NK-92 (cell line): ENCODE data around the gene C2orf49.
"Not testable (repeated sequence)": the region's sequence is repeated elsewhere in the genome, so short reads cannot be mapped to it uniquely, and the experiment has no call there.

ENCODE experiments used
- DNase-seq: peaks from one replicate; lab custom pipeline; 2025; ENCODE audit not compliant: unreplicated experiment; lab: John Stamatoyannopoulos, UW

C2orf49 gene

GRCh38 chr2:105320651-105321215 lies 16.6 kb upstream of the C2orf49 start:
- DNase-seq = no peak

- no peak for DNase-seq
These were observed 15.3 kb upstream of the C2orf49 start for GRCh38 chr2:105321875-105322646.

DNA sequence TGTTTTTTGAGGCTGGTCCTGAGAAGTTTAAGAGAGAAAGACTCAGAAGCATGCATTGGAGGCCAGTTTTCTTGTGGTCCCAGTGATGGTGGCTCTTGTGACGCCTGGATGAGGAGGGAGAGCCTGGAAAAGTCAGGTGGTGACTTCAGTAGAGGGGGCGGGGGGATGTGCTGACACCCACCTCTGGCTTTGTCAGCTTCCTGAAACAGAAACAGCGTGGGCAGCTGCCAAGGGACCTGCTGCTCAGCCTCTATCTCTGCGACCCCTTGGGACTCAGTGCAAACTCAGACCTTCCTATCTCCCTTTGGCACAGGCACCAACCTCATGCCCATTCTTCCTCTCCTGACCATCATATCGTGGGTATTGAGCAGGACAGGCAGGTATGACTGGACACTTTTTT lies 14.2 kb upstream of the C2orf49 start:
- DNase-seq = no peak

DNA sequence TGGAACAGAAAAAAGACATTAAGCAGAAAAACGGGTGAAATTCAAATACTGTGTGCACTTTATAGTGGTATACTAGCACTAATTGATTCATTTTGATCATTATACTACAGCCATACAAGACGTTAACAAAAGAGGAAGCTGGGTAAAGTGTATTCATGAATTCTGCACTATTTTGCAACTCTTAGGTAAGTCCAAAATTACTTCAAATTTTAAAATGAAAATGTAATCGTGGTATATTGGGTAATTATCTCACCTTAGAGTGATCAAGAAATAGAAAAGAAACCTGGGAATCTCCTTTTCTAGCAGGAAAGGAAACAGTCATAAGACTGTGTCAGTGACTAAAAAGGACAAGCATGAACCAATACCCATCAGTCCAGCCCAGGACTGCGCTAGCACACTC lies 13.2 kb upstream of the C2orf49 start:
- no peak for DNase-seq

DNA sequence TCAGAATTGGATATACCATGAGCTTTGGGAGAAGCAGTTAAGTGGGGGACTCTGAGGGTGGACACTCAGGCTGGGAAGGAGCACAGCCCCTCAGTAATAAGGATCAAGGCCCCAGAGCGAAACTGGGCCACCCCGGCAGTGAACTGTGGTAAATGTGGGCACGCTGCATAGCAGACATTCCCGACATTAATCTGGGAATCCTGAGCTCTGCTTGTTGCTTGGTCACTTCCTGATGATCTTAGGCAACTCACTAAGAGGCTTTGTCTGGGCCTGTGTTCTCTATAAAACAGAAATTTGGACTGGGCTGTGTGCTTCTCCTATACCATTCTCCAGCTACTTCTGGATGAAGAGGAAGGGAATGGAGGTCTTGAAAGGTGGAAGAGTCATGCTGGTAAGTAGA lies 12.6 kb upstream of the C2orf49 start:
- no peak for DNase-seq

- no peak for DNase-seq
These were observed 11.9 kb upstream of the C2orf49 start for GRCh38 chr2:105325389-105325963.

- not testable (repeated sequence) for DNase-seq
These were observed 10.1 kb upstream of the C2orf49 start for GRCh38 chr2:105327271-105327670.

GRCh38 chr2:105327690-105328089 lies 9.7 kb upstream of the C2orf49 start:
- no peak for DNase-seq

- no peak for DNase-seq
These were observed 8.8 kb upstream of the C2orf49 start for GRCh38 chr2:105328281-105329196.

- DNase-seq = no peak
These were observed 8.2 kb upstream of the C2orf49 start for GRCh38 chr2:105329197-105329554.

- no peak for DNase-seq
These were observed 7.5 kb upstream of the C2orf49 start, which contains the start of gene TGFBRAP1 for GRCh38 chr2:105329561-105330495. TSS of gene TGFBRAP1 (minus strand) at chr2:105329735. CDS start at chr2:105308301, 21,434 bp downstream.

- no peak for DNase-seq
These were observed 6.5 kb upstream of the C2orf49 start for GRCh38 chr2:105330681-105331375.

- DNase-seq = no peak
These were observed 3.1 kb upstream of the C2orf49 start for GRCh38 chr2:105334211-105334610.

DNA sequence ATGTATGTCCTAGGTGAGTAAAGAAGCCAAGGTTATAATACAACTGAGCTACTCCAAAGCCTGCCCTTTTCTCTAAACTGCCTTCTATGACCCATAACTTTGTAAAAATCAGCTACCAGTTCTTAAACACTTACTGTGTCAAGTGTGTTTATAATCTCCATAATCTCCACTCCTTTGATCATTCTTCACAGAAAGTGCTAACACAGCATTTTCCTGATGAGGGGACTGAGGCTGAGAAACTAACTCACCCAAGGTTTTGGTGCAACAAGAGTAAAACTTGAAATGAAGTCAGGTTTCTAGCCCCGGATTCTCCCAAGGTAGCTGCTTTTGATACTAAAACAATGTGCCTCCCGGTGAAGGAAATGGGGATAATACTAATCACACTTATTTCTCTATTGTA lies 1.9 kb upstream of the C2orf49 start:
- no peak for DNase-seq

GRCh38 chr2:105336786-105337121 lies 586 bp upstream of the C2orf49 start:
- DNase-seq = no peak

- no peak for DNase-seq
These were observed 663 bp downstream of the C2orf49 start for GRCh38 chr2:105338020-105338385.

- DNase-seq = no peak
These were observed 2.1 kb downstream of the C2orf49 start for GRCh38 chr2:105339414-105339813.

GRCh38 chr2:105344704-105345345 lies 7.5 kb downstream of the C2orf49 start:
- no peak for DNase-seq

DNA sequence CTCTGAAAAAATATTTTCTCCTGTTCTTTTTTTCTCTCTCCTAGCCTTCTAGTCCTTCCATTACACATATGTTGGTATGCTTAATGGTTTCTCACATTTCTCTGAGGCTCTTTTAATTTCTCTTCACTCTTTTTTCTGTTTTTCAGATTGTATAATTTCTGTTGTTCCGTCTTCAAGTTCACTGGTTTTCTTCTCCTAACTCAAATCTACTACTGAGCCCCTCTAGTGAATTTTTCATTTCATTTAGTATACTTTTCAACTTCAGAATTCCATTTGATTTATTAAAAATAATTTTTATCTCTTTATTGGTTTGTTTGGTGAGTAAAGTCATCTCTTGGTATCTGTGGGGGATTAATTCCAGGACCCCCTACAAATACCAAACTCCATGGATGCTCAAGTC lies 19.8 kb downstream of the C2orf49 start:
- DNase-seq = no peak
